HepG2 (cell line): ENCODE data around the gene SLC35F1. TPM values are rescaled to one million over a fixed set of nuclear protein-coding genes. Genes with fewer than 3 reads are reported as not detected.

Source experiments
- ATAC-seq: fragments of 200-7000 bp; cut with Tn5 transposase; 3 replicates; pipeline ENCODE4 v1.9.1; 2020; ENCODE audit warnings: mild to moderate bottlenecking, moderate library complexity
- BruUV-seq: library from RNA; stranded (reverse); fragments of 400-500 nt; replicated peaks from 2 replicates; lab custom pipeline; 2021; lab: Mats Ljungman, UMichigan
- CTCF ChIA-PET: fragments of 300-600 bp; formaldehyde crosslinking; extraction: SDS; loops from one replicate; lab custom pipeline; 2021; ENCODE audit warnings: low total read pairs, inconsistent platforms, low intra/inter-chr PET ratio; lab: Yijun Ruan, JAX
- POLR2A ChIA-PET: fragments of 350-600 bp; sonication (Branson Sonifier 250); formaldehyde crosslinking; loops from one replicate; lab custom pipeline; 2020; ENCODE audit warnings: antibody characterized with exemption, inconsistent platforms; lab: Yijun Ruan, JAX
- DNase-seq: peaks from one replicate; pipeline ENCODE4 v3.0.0-alpha.2; 2015; ENCODE audit warnings: low spot score
- FAIRE-seq: peaks from 3 replicates; lab custom pipeline; 2011; peaks lifted over from hg19 to GRCh38; lab: Jason Lieb, UNC
- H2AFZ ChIP-seq: one replicate; pipeline ENCODE4 v1.6.1; 2011; ENCODE audit warnings: low read length, inconsistent platforms
- H3K27ac ChIP-seq: fragments of 300-600 bp; 3 replicates; pipeline ENCODE4 v1.8.0; 2011; ENCODE audit warnings: mixed run types, mild to moderate bottlenecking, mixed read lengths, low read length, inconsistent platforms; ENCODE audit not compliant: insufficient read depth; ENCODE audit errors: extremely low read length
- H3K27me3 ChIP-seq, 2 experiments: fragments of 200-600 bp in 1 of 2; 2 replicates in 1 of 2; 3 replicates in 1 of 2; pipeline versions ENCODE4 v1.6.0 to v1.8.0; 2011; ENCODE audit warnings: low read length in 2 of 2, mild to moderate bottlenecking in 2 of 2, moderate library complexity in 2 of 2, inconsistent platforms in 1 of 2; ENCODE audit not compliant: insufficient read depth in 2 of 2, control insufficient read depth in 1 of 2
- H3K36me3 ChIP-seq, 2 experiments: fragments of 200-600 bp in 1 of 2; replicated peaks in 1 of 2; 2 replicates in 1 of 2; 3 replicates in 1 of 2; pipeline versions ENCODE4 v1.5.1 to v1.8.0; 2011; ENCODE audit warnings: low read length in 2 of 2, inconsistent platforms in 1 of 2; ENCODE audit not compliant: insufficient read depth in 2 of 2, control insufficient read depth in 1 of 2
- H3K4me1 ChIP-seq: 2 replicates; pipeline ENCODE4 v1.5.1; 2012; ENCODE audit warnings: low read length, inconsistent platforms; ENCODE audit not compliant: insufficient read depth
- H3K4me2 ChIP-seq: 2 replicates; pipeline ENCODE4 v1.6.0; 2011; ENCODE audit warnings: low read depth, low read length, inconsistent platforms
- H3K4me3 ChIP-seq, 3 experiments: fragments of 200-600 bp in 1 of 3; sonication (generic), shearing (Covaris generic) in 1 of 3; replicated peaks in 1 of 3; 2 replicates each; pipeline ENCODE4 v1.5.1; 2011 to 2016; ENCODE audit warnings: low read length in 3 of 3, inconsistent platforms in 2 of 3, low read depth in 2 of 3, mild to moderate bottlenecking in 2 of 3, control low read depth in 1 of 3, mixed read lengths in 1 of 3; ENCODE audit not compliant: insufficient read depth in 1 of 3
- H3K79me2 ChIP-seq: one replicate; pipeline ENCODE4 v1.6.1; 2011; ENCODE audit warnings: low read length, inconsistent platforms; ENCODE audit not compliant: insufficient read depth
- H3K9ac ChIP-seq: 2 replicates; pipeline ENCODE4 v1.6.0; 2011; ENCODE audit warnings: mild to moderate bottlenecking, low read depth, low read length, inconsistent platforms; ENCODE audit not compliant: insufficient read depth
- H3K9me3 ChIP-seq: 2 replicates; pipeline ENCODE4 v1.5.1; 2012; ENCODE audit warnings: mild to moderate bottlenecking, low read length
- H4K20me1 ChIP-seq: 2 replicates; pipeline ENCODE4 v1.6.0; 2011; ENCODE audit warnings: inconsistent platforms, mild to moderate bottlenecking, low read length, moderate library complexity; ENCODE audit not compliant: insufficient read depth
- CTCF ChIP-seq: sonication (generic); formaldehyde crosslinking; IDR thresholded peaks from 2 replicates; pipeline ENCODE4 v1.5.0; 2020; ENCODE audit warnings: mild to moderate bottlenecking, missing genetic modification reagents, moderate library complexity
- ELF4 ChIP-seq: sonication (generic); formaldehyde crosslinking; IDR thresholded peaks from 2 replicates; pipeline ENCODE4 v1.5.0; 2020; ENCODE audit warnings: missing genetic modification reagents, mild to moderate bottlenecking, moderate library complexity, borderline replicate concordance
- HDAC6 ChIP-seq: fragments of 200-600 bp; sonication (generic); IDR thresholded peaks from 2 replicates; pipeline ENCODE4 v1.7.0; 2017; ENCODE audit warnings: mild to moderate bottlenecking, antibody characterized with exemption, low read length, low read depth
- KLF6 ChIP-seq: IDR thresholded peaks from 2 replicates; pipeline ENCODE4 v1.8.0; 2016; ENCODE audit warnings: missing biosample characterization, missing genetic modification reagents
- KMT2A ChIP-seq: sonication (generic); formaldehyde crosslinking; IDR thresholded peaks from 2 replicates; pipeline ENCODE4 v1.4.0; 2020; ENCODE audit warnings: missing genetic modification reagents
- NFRKB ChIP-seq: fragments of 450-650 bp; IDR thresholded peaks from 2 replicates; pipeline ENCODE4 v1.6.1; 2017
- SIN3B ChIP-seq: fragments of 150-350 bp; IDR thresholded peaks from 2 replicates; pipeline ENCODE4 v1.6.1; 2014; ENCODE audit warnings: low read length
- ZNF317 ChIP-seq: sonication (generic); formaldehyde crosslinking; IDR thresholded peaks from 2 replicates; pipeline ENCODE4 v1.5.0; 2020; ENCODE audit warnings: mild to moderate bottlenecking, missing genetic modification reagents
- ZNF34 ChIP-seq: sonication (generic); formaldehyde crosslinking; IDR thresholded peaks from 2 replicates; pipeline ENCODE4 v1.4.0; 2020; ENCODE audit warnings: mild to moderate bottlenecking, missing genetic modification reagents, borderline replicate concordance
- ZNF362 ChIP-seq: sonication (generic); formaldehyde crosslinking; IDR thresholded peaks from 2 replicates; pipeline ENCODE4 v1.4.0; 2020; ENCODE audit warnings: missing genetic modification reagents, mild to moderate bottlenecking, borderline replicate concordance
- ZNF580 ChIP-seq: IDR thresholded peaks from 2 replicates; pipeline ENCODE4 v1.6.1; 2016; ENCODE audit warnings: low read depth, borderline replicate concordance
- whole genome bisulfite sequencing: methylation state at CpG from one replicate; pipeline ENCODE4 v1.1.6; 2017; ENCODE audit warnings: low lambda C conversion rate; 5-methylcytosine and 5-hydroxymethylcytosine counted together
- in situ Hi-C: cut with HindIII; loops from 2 replicates; pipeline ENCODE4 v1.10.0; 2017; ENCODE audit warnings: low pct_unique_long_range_greater_than_20kb; ENCODE audit not compliant: extremely low pct_ligation_motif_present
- intact Hi-C: fragments of 100-400 bp; cut with micrococcal nuclease; formaldehyde crosslinking; loops from one replicate; pipeline ENCODE4 v1.10.0; 2022; ENCODE audit not compliant: unreplicated experiment
- polyA plus RNA-seq, 8 experiments: library from polyadenylated mRNA; depleted of rRNA in 3 of 8; stranded (reverse) in 7 of 8; unstranded in 1 of 8; fragments of >200 nt; fragmentation: Illumina TruSeq in 4 of 8; extraction: Trizol in 4 of 8; gene quantifications; 2 replicates each; pipeline versions ENCODE4 v1.2.1 to v1.2.3, GENCODE V29; 2011 to 2016; ENCODE audit warnings: low read depth in 4 of 8, missing spikeins in 1 of 8, mixed read lengths in 1 of 8; ENCODE audit not compliant: insufficient read depth in 1 of 8
- total RNA-seq, 5 experiments: library from RNA; depleted of rRNA; stranded (reverse); fragments of >200 nt; fragmentation: Illumina TruSeq; extraction: Trizol; gene quantifications; 2 replicates each; pipeline ENCODE4 v1.2.3, GENCODE V29; 2016; ENCODE audit warnings: low read depth in 1 of 5
- TF ChIP-seq, protein P1 (sequence below): sonication (generic); formaldehyde crosslinking; IDR thresholded peaks from 2 replicates; pipeline ENCODE4 v1.4.0; 2020; ENCODE audit warnings: missing genetic modification reagents
- TF ChIP-seq, protein P2 (sequence below): sonication (generic); formaldehyde crosslinking; IDR thresholded peaks from 2 replicates; pipeline ENCODE4 v1.8.0; 2022; ENCODE audit warnings: mild to moderate bottlenecking, missing genetic modification reagents, moderate library complexity

The SLC35F1 gene
- total and polyA plus RNA-seq, 2 of the 13 experiments (the other 11 are each of a cell fraction or from before 2014, with no cell fraction given) = 0.01 TPM; not detected in 1

DNA sequence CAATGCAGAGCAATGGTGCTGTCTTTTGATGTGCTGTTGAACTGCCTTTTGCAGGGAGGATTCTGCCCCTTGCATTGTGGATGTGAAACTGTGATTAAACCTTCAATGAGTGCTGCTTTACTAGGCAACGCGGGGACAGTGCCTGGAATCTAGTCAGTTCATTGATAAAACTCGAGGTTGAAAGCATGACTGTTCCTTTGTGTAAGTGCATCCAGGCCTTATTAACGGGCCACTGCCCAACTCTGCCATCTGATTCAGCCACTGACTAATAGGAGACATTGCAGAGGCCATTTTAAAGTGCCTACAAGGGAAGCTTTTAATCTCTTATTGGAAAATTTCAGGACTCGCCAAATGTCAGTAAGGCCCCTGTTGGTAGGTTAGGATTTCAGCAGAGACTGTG lies 49.3 kb downstream of the SLC35F1 start:
- no TSS peak for BruUV-seq
- POLR2A ChIA-PET = no interaction called here
- H3K4me3 ChIP-seq = no peak overlapping the region
- H3K27me3 ChIP-seq = no peaks in the 10 kb centered on the region; a peak in 1 of 5 replicates
- no peaks in the 10 kb centered on the region for H3K79me2 ChIP-seq
- in situ Hi-C loops = no loop called here
- H3K27ac ChIP-seq = no peak overlapping the region
- H3K9ac ChIP-seq = no peak overlapping the region
- CTCF ChIA-PET = no interaction called here
- no peaks in the 10 kb centered on the region for H3K4me1 ChIP-seq
- TF ChIP-seq ZNF34 (CRISPR knock-in tag) = no peak
- TF ChIP-seq, protein P1, sequence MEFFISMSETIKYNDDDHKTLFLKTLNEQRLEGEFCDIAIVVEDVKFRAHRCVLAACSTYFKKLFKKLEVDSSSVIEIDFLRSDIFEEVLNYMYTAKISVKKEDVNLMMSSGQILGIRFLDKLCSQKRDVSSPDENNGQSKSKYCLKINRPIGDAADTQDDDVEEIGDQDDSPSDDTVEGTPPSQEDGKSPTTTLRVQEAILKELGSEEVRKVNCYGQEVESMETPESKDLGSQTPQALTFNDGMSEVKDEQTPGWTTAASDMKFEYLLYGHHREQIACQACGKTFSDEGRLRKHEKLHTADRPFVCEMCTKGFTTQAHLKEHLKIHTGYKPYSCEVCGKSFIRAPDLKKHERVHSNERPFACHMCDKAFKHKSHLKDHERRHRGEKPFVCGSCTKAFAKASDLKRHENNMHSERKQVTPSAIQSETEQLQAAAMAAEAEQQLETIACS = no peak
- no peak for TF ChIP-seq ELF4
- TF ChIP-seq, protein P2, sequence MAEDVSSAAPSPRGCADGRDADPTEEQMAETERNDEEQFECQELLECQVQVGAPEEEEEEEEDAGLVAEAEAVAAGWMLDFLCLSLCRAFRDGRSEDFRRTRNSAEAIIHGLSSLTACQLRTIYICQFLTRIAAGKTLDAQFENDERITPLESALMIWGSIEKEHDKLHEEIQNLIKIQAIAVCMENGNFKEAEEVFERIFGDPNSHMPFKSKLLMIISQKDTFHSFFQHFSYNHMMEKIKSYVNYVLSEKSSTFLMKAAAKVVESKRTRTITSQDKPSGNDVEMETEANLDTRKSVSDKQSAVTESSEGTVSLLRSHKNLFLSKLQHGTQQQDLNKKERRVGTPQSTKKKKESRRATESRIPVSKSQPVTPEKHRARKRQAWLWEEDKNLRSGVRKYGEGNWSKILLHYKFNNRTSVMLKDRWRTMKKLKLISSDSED (CRISPR knock-in tag) = no peak
- no peak for TF ChIP-seq ZNF317 (CRISPR knock-in tag)
- TF ChIP-seq ZNF580 (CRISPR knock-in tag) = no peak
- TF ChIP-seq KMT2A (CRISPR knock-in tag) = no peak
- TF ChIP-seq KLF6 (CRISPR knock-in tag) = no peak
- TF ChIP-seq SIN3B = no peak
- no peak for TF ChIP-seq HDAC6
- TF ChIP-seq NFRKB = no peak
- TF ChIP-seq ZNF362 (CRISPR knock-in tag) = no peak
- TF ChIP-seq CTCF = no peak
- ATAC-seq (no peak), FAIRE-seq (no peak), DNase-seq (no peak)
- no peaks in the 10 kb centered on the region for H3K36me3 ChIP-seq
- H4K20me1 ChIP-seq = no peaks in the 10 kb centered on the region
- intact Hi-C loops = no loop called here
- no peak overlapping the region for H2AFZ ChIP-seq
- H3K9me3 ChIP-seq = no peaks in the 10 kb centered on the region
- H3K4me2 ChIP-seq = no peak overlapping the region
- 23% methylated on average over 5 of the region's 5 CpGs for WGBS
